ENCODE measurements around the gene ERC1.

GRCh38 chr12:1348606-1349005 lies 357.6 kb downstream of the ERC1 start:
- TF ChIP-seq CTCF (IDR thresholded peaks at IDR 0.05; ENCODE audit: insufficient read depth, low read length) = no peak
- TF ChIP-seq GABPA (IDR thresholded peaks at IDR 0.05; ENCODE audit: low read depth) = no peak
- TF ChIP-seq POLR2AphosphoS5 (IDR thresholded peaks at IDR 0.05; ENCODE audit: low read depth) = no peak
- no peak for TF ChIP-seq REST (IDR thresholded peaks at IDR 0.05; ENCODE audit: insufficient replicate concordance, low read depth)
- no peak for TF ChIP-seq SPI1 (IDR thresholded peaks at IDR 0.05; ENCODE audit: borderline replicate concordance, low read depth)
